Activated T-cell treated with anti-CD3 and anti-CD28 coated beads, Interleukin-2, amount 50 U/mL, for 48 hours (primary cell): ENCODE results near the gene IPO4.
"Not testable (repeated sequence)": the region's sequence is repeated elsewhere in the genome, so short reads cannot be mapped to it uniquely, and the experiment has no call there.

ENCODE experiments used
- DNase-seq, 2 experiments: peaks; one replicate each; pipeline ENCODE4 v3.0.0-alpha.2; 2020

Gene IPO4

GRCh38 chr14:24188251-24189058 is at the start of gene IPO4:
TSS of gene IPO4 (minus strand) at chr14:24188816. CDS start at chr14:24188787, 29 bp downstream.
- DNase-seq: peak; percentile 93 to 95

- no peak for DNase-seq
These were observed 49.5 kb upstream of the IPO4 start for GRCh38 chr14:24238123-24238522.

- no peak for DNase-seq
These were observed 48.9 kb upstream of the IPO4 start for GRCh38 chr14:24237463-24237955.

GRCh38 chr14:24236689-24237462 is 48.3 kb upstream of the IPO4 start:
- no peak for DNase-seq

- DNase-seq: no peak
These were observed 47.4 kb upstream of the IPO4 start for GRCh38 chr14:24235804-24236688.

GRCh38 chr14:24234095-24235005 is 45.7 kb upstream of the IPO4 start:
- no peak for DNase-seq

- DNase-seq: no peak
These were observed 44.9 kb upstream of the IPO4 start for GRCh38 chr14:24233538-24233866.

GRCh38 chr14:24232645-24233537 is 44.3 kb upstream of the IPO4 start, which contains the start of gene GMPR2:
TSS of gene GMPR2 (plus strand) at chr14:24232929. CDS start at chr14:24233254, 325 bp downstream.
- no peak for DNase-seq

GRCh38 chr14:24232121-24232644 is 43.6 kb upstream of the IPO4 start, which contains the start of gene NEDD8:
TSS of gene NEDD8 (minus strand) at chr14:24232367. CDS start at chr14:24232267, 100 bp downstream.
- DNase-seq: peak; percentile 93

GRCh38 chr14:24231263-24232120 is 42.9 kb upstream of the IPO4 start:
- peak in 1 of 2 experiments; percentile 55 for DNase-seq

GRCh38 chr14:24228902-24229301 is 40.3 kb upstream of the IPO4 start:
- no peak for DNase-seq

- no peak for DNase-seq
These were observed 37.9 kb upstream of the IPO4 start for GRCh38 chr14:24226473-24226872.

GRCh38 chr14:24224618-24225071 is 36.0 kb upstream of the IPO4 start:
- DNase-seq: no peak

- DNase-seq: not testable (repeated sequence)
These were observed 34.4 kb upstream of the IPO4 start for GRCh38 chr14:24222987-24223386.

GRCh38 chr14:24219521-24219920 is 30.9 kb upstream of the IPO4 start:
- DNase-seq: no peak

- no peak for DNase-seq
These were observed 30.5 kb upstream of the IPO4 start for GRCh38 chr14:24219080-24219479.

- DNase-seq: not testable (repeated sequence)
These were observed 28.3 kb upstream of the IPO4 start for GRCh38 chr14:24216876-24217275.

- no peak for DNase-seq
These were observed 27.7 kb upstream of the IPO4 start for GRCh38 chr14:24216345-24216699.
